IPS-20b (cell line): ENCODE results near the gene YAP1.

Source experiments
- H3K27ac ChIP-seq: one replicate; pipeline ENCODE4 v1.5.1; 2013; ENCODE audit warnings: low read length
- H3K27me3 ChIP-seq: 2 replicates; pipeline ENCODE4 v1.6.1; 2013; ENCODE audit warnings: mild to moderate bottlenecking, low read length, inconsistent platforms; ENCODE audit not compliant: insufficient read depth
- H3K36me3 ChIP-seq: 2 replicates; pipeline ENCODE4 v1.6.1; 2013; ENCODE audit warnings: low read depth, mild to moderate bottlenecking, inconsistent platforms, low read length, moderate library complexity; ENCODE audit not compliant: insufficient read depth
- H3K4me1 ChIP-seq: 2 replicates; pipeline ENCODE4 v1.6.1; 2013; ENCODE audit warnings: mild to moderate bottlenecking, control low read depth, inconsistent platforms, low read length, moderate library complexity; ENCODE audit not compliant: insufficient read depth
- H3K4me3 ChIP-seq: 2 replicates; pipeline ENCODE4 v1.5.1; 2013; ENCODE audit warnings: mild to moderate bottlenecking, low read length, inconsistent platforms
- H3K9ac ChIP-seq: 2 replicates; pipeline ENCODE4 v1.6.1; 2013; ENCODE audit warnings: low read depth, mild to moderate bottlenecking, inconsistent platforms, low read length, moderate library complexity
- H3K9me3 ChIP-seq: 2 replicates; pipeline ENCODE4 v1.6.1; 2013; ENCODE audit warnings: mild to moderate bottlenecking, low read depth, low read length, inconsistent platforms; ENCODE audit not compliant: insufficient read depth

Gene YAP1

DNA sequence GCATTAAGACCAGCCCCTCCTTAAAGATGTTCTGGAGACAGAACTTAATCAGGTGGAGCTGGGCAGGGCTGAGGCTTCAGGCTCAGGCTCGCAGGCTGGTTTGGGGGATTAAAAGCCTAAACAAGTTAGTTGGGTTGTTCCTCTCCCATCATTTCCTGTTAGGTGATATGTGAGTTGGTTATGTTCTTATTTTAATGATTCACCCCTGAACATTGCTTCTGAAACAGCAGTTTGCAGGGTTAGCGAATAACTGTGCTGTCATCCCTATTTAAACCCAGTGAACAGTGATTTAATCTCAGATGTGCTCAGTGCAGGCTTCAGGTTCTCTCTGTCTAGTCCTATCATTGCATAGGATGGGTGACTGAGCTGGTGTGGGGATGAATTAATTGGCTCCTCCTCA, 159.7 kb downstream of the YAP1 start:
- Histone ChIP-seq H3K36me3 (no peaks in the 10 kb centered on the region), H3K9ac (no peak overlapping the region), H3K9me3 (no peaks in the 10 kb centered on the region), H3K27me3 (peaks cover 26% of the 10 kb centered on the region), H3K4me3 (no peak overlapping the region), H3K4me1 (peaks cover 17% of the 10 kb centered on the region), H3K27ac (no peak overlapping the region)

- Histone ChIP-seq H3K9ac (no peak overlapping the region), H3K27me3 (peaks cover 26% of the 10 kb centered on the region), H3K36me3 (no peaks in the 10 kb centered on the region), H3K9me3 (no peaks in the 10 kb centered on the region), H3K4me1 (peaks cover 17% of the 10 kb centered on the region), H3K27ac (no peak overlapping the region), H3K4me3 (no peak overlapping the region)
Observed at GRCh38 chr11:102272047-102272824, 162.0 kb downstream of the YAP1 start.

GRCh38 chr11:102274628-102275027, 164.4 kb downstream of the YAP1 start:
- Histone ChIP-seq H3K4me3 (no peak overlapping the region), H3K27ac (no peak overlapping the region), H3K36me3 (no peaks in the 10 kb centered on the region), H3K9me3 (no peaks in the 10 kb centered on the region), H3K4me1 (peaks cover 8% of the 10 kb centered on the region; the same call in 1 of the 2 replicates), H3K27me3 (peaks cover 6% of the 10 kb centered on the region; the same call in 1 of the 2 replicates), H3K9ac (no peak overlapping the region)

DNA sequence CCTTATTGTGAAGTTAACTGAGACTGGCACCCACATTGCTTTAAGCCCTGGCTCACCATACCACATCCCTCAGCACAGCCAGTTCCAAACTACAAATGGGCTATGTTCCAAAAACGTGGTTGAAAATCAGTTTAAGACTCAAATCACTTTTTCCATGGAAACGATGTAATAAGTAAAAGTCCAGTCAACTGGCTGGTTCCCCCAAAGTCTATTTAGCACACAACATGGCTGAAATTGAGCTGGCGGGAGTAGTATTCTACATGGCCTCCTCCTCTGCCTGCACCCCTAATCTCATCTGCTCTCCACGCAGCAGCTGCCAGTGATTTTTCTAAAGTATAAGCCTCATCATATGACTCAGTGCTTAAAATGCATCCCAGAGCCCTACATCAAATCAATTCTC, 166.1 kb downstream of the YAP1 start:
- peaks cover 23% of the 10 kb centered on the region; the same call in 1 of the 2 replicates for H3K4me1 ChIP-seq
- no peaks in the 10 kb centered on the region for H3K36me3 ChIP-seq
- H3K27ac ChIP-seq, result no peak overlapping the region
- H3K9ac ChIP-seq, result no peak overlapping the region
- no peak overlapping the region for H3K4me3 ChIP-seq
- H3K27me3 ChIP-seq, result no peaks in the 10 kb centered on the region
- no peaks in the 10 kb centered on the region for H3K9me3 ChIP-seq

GRCh38 chr11:102276783-102277182, 166.5 kb downstream of the YAP1 start:
- Histone ChIP-seq H3K36me3 (no peaks in the 10 kb centered on the region), H3K27me3 (no peaks in the 10 kb centered on the region), H3K9ac (no peak overlapping the region), H3K4me1 (peaks cover 23% of the 10 kb centered on the region; the same call in 1 of the 2 replicates), H3K9me3 (no peaks in the 10 kb centered on the region), H3K4me3 (no peak overlapping the region), H3K27ac (no peak overlapping the region)

DNA sequence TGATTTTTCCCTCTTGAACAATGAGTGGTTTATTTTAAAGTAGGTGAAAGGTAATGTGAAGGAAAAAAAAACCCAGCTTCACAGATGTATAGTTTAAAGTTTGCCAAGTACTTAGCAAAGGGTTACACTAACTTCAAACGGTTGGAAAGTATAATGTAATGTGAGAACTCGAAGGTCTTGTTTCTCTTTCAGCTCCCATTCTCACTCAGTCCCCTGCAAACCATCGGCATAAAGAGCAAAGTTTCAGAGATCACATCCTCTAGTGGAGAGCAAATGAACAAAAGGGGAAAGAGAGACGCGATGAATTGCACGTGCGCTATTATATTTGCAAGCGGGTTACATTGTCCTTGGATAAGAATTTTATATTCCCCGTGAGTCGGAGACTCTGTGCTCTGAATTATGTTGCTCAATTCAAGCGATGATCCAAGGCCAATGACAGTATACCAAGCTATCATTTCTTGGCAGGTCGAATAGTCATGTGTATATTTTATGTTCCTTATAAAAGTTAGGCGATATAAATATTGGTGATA, 169.5 kb downstream of the YAP1 start:
- H3K9ac ChIP-seq, result peak overlapping the region; percentile 11; the same call in 1 of the 2 replicates
- no peaks in the 10 kb centered on the region for H3K27me3 ChIP-seq
- peaks cover 23% of the 10 kb centered on the region; the same call in 1 of the 2 replicates for H3K4me1 ChIP-seq
- peak overlapping the region; percentile 46 for H3K4me3 ChIP-seq
- H3K36me3 ChIP-seq, result no peaks in the 10 kb centered on the region
- no peak overlapping the region for H3K27ac ChIP-seq
- no peaks in the 10 kb centered on the region for H3K9me3 ChIP-seq

DNA sequence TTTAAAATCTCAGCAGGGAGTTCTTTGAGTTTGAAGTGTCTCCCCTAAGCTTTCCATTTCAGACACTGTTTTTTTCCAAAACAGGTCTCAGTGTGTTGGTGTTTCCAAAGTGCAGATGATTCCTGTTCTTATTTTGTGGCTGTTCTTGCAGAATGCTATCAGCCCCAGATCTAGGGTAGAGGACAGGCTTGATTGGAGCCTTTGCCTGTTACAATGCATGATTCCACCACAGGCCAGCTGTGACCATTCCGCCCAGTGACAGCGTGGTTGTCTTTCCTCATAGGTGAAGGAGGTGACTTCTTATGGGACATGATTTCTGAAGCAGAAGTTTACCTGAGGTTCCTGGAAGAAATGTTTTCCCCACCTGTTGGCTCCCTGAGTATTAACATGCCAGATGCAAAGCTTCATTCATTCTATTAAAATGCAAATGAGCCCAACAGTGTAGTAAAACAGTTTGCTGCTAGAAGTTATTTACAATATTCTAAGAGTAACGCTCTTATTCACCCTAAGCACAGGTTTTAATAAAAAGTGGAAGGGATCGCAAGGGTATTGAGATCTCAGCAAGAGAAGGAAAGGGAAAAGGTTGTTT, 170.1 kb downstream of the YAP1 start:
- Histone ChIP-seq H3K4me3 (peak overlapping the region; percentile 46), H3K4me1 (peaks cover 23% of the 10 kb centered on the region; the same call in 1 of the 2 replicates), H3K27me3 (no peaks in the 10 kb centered on the region), H3K9ac (peak overlapping the region; percentile 11; the same call in 1 of the 2 replicates), H3K27ac (no peak overlapping the region), H3K9me3 (no peaks in the 10 kb centered on the region), H3K36me3 (no peaks in the 10 kb centered on the region)
